ENCODE measurements around the gene FAM13A. TPM values are rescaled to one million over a fixed set of nuclear protein-coding genes. Genes with fewer than 3 reads are reported as not detected.

Gene FAM13A
- total and polyA plus RNA-seq, 2 of the 13 experiments (the other 11 are each of a cell fraction or from before 2014, with no cell fraction given), result 1.2 to 36.2 TPM

DNA sequence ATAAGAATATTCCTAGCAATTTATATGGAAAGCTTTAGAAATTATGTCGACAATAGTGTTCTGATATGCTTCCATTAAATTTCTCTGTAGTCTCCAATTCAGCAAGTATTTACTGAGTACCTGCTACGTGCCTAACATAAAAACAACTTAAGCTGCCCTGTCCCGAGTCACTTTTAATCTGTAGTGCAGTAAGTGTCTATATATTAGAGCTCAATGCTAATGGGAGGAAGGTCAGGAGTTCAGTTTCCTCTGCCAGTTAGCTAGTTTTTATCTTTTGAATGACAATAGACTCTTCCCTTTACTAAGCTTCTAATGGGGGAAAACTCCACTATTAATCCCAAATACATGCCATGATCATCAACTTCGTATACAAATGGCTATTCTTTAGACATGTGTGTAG, 240.6 kb downstream of the FAM13A start (continued):
- TF ChIP-seq, protein P1, sequence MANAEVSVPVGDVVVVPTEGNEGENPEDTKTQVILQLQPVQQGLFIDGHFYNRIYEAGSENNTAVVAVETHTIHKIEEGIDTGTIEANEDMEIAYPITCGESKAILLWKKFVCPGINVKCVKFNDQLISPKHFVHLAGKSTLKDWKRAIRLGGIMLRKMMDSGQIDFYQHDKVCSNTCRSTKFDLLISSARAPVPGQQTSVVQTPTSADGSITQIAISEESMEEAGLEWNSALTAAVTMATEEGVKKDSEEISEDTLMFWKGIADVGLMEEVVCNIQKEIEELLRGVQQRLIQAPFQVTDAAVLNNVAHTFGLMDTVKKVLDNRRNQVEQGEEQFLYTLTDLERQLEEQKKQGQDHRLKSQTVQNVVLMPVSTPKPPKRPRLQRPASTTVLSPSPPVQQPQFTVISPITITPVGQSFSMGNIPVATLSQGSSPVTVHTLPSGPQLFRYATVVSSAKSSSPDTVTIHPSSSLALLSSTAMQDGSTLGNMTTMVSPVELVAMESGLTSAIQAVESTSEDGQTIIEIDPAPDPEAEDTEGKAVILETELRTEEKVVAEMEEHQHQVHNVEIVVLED (CRISPR knock-in tag; IDR thresholded peaks at IDR 0.05; ENCODE audit: borderline replicate concordance), result no peak
- no peak for TF ChIP-seq ZNF292 (CRISPR knock-in tag; IDR thresholded peaks at IDR 0.05; ENCODE audit: borderline replicate concordance, low read depth)
- TF ChIP-seq JDP2 (CRISPR knock-in tag; IDR thresholded peaks at IDR 0.05; ENCODE audit: borderline replicate concordance), result no peak
- no peak for TF ChIP-seq KDM5A (IDR thresholded peaks at IDR 0.05; ENCODE audit: borderline replicate concordance, low read length)
- no peak for TF ChIP-seq CHCHD3 (CRISPR knock-in tag; IDR thresholded peaks at IDR 0.05)
- TF ChIP-seq GABPB1 (CRISPR knock-in tag; IDR thresholded peaks at IDR 0.05), result no peak

DNA sequence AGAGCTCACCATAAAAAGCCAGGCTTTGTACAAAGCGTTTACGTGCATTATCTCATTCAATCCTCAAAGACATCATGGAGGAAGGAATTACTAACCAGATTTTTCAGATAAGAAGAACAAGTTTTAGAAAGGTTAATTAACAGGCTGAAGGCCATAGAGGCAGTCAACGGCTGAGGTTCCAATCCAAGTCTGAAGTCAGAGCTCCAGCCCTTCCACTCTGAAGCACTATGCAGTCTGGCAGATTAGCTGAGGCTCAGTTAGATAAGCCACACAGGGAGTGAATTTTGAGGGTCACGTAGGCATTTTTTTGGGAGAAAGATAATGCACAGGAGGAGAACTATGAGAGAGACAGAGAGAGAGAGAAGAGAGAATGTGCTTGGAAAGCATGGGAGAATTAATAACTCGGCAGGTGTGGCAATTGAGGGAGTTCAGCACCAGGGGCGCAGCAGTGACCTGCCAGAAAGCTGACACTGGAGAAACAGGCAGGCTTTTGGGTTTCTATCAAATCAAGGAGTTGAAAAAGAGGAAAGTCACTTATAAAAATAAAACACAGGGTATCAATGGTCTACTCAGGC, 242.9 kb downstream of the FAM13A start:
- BruUV-seq (replicated peaks), result no TSS peak
- Histone ChIP-seq H3K9ac (ENCODE audit: insufficient read depth, low read depth, low read length) (no peak overlapping the region), H3K4me3 (replicated peaks in 1 of 3; ENCODE audit: insufficient read depth in 1 of 3, low read depth in 2 of 3, low read length in 3 of 3) (no peak overlapping the region), H3K27ac (ENCODE audit: extremely low read length, insufficient read depth, low read length) (no peak overlapping the region), H3K27me3 (ENCODE audit: control insufficient read depth in 1 of 2, insufficient read depth in 2 of 2, low read length in 2 of 2) (no peaks in the 10 kb centered on the region), H3K4me1 (ENCODE audit: insufficient read depth, low read length) (peaks cover 97% of the 10 kb centered on the region), H4K20me1 (ENCODE audit: insufficient read depth, low read length) (peaks cover 47% of the 10 kb centered on the region; the same call in 1 of the 2 replicates), H3K36me3 (replicated peaks in 1 of 2; ENCODE audit: control insufficient read depth in 1 of 2, insufficient read depth in 2 of 2, low read length in 2 of 2) (no peaks in the 10 kb centered on the region), H3K4me2 (ENCODE audit: low read depth, low read length) (peak overlapping the region; percentile 56), H3K79me2 (ENCODE audit: insufficient read depth, low read length) (peaks cover 90% of the 10 kb centered on the region), H3K9me3 (ENCODE audit: low read length) (no peaks in the 10 kb centered on the region), H2AFZ (ENCODE audit: low read length) (no peak overlapping the region)
- in situ Hi-C loops (cut with HindIII; ENCODE audit: extremely low pct_ligation_motif_present, low pct_unique_long_range_greater_than_20kb) (loop anchor here (5.0 to 25.0 kb wide), 2 partner anchors 277 to 298 kb away; partner anchors contain the start of gene TIGD2), intact Hi-C loops (cut with micrococcal nuclease; ENCODE audit: unreplicated experiment) (loop anchor here (5.0 kb wide), 2 partner anchors 62 to 277 kb away; no protein-coding TSS in a partner anchor)
- FAIRE-seq (peak; percentile 56), DNase-seq (ENCODE audit: low spot score) (no peak), ATAC-seq (peak; percentile 76)
- 56% methylated on average over 6 of the region's 6 CpGs for WGBS (ENCODE audit: low lambda C conversion rate)
- ChIA-PET CTCF (ENCODE audit: low intra/inter-chr PET ratio, low total read pairs) (interaction anchor here (0.7 kb wide), 1 partner anchor 107 kb away, joined by 3 read pairs; no protein-coding TSS in a partner anchor), POLR2A (no interaction called here)
- TF ChIP-seq STAG1 (CRISPR knock-in tag; IDR thresholded peaks at IDR 0.05) (0 out of 2 replicates have a peak, but pooled peaks have one; percentile 10), HOXA9 (CRISPR knock-in tag; IDR thresholded peaks at IDR 0.05; ENCODE audit: borderline replicate concordance) (no peak), ZNF775 (CRISPR knock-in tag; IDR thresholded peaks at IDR 0.05; ENCODE audit: borderline replicate concordance) (0 out of 2 replicates have a peak, but pooled peaks have one; percentile 76)
- TF ChIP-seq, protein P2, sequence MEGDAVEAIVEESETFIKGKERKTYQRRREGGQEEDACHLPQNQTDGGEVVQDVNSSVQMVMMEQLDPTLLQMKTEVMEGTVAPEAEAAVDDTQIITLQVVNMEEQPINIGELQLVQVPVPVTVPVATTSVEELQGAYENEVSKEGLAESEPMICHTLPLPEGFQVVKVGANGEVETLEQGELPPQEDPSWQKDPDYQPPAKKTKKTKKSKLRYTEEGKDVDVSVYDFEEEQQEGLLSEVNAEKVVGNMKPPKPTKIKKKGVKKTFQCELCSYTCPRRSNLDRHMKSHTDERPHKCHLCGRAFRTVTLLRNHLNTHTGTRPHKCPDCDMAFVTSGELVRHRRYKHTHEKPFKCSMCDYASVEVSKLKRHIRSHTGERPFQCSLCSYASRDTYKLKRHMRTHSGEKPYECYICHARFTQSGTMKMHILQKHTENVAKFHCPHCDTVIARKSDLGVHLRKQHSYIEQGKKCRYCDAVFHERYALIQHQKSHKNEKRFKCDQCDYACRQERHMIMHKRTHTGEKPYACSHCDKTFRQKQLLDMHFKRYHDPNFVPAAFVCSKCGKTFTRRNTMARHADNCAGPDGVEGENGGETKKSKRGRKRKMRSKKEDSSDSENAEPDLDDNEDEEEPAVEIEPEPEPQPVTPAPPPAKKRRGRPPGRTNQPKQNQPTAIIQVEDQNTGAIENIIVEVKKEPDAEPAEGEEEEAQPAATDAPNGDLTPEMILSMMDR (CRISPR knock-in tag; IDR thresholded peaks at IDR 0.05), result peak; percentile 15; the same call in 1 of the 2 replicates
